ENCODE results near the gene CCDC9B.

- no peak for TF ChIP-seq EZH2 (IDR thresholded peaks at IDR 0.05; ENCODE audit: borderline replicate concordance, low read depth, low read length, severe bottlenecking)
- no peak for TF ChIP-seq CTCF (IDR thresholded peaks at IDR 0.05; ENCODE audit: borderline replicate concordance, extremely low read depth, low read length, poor library complexity, severe bottlenecking)
These were observed 35.5 kb downstream of the CCDC9B start for GRCh38 chr15:40305281-40305680.

Measured in DND-41 (cell line).